Measurements from ENCODE around the gene SCAMP4.

The SCAMP4 gene

GRCh38 chr19:1914826-1915341 lies 9.7 kb downstream of the SCAMP4 start:
- DNase-seq (ENCODE audit: low read depth in 1 of 2, low spot score in 1 of 2), result no peak
- in situ Hi-C loops (cut with HindIII; ENCODE audit: low pct_unique_long_range_greater_than_20kb, low sequenced_read_pairs), result no loop called here
- no peak for TF ChIP-seq JUND (IDR thresholded peaks at IDR 0.05; ENCODE audit: low read depth)

- no peak for TF ChIP-seq JUND (IDR thresholded peaks at IDR 0.05; ENCODE audit: low read depth)
- in situ Hi-C loops (cut with HindIII; ENCODE audit: low pct_unique_long_range_greater_than_20kb, low sequenced_read_pairs), result no loop called here
- DNase-seq (ENCODE audit: low read depth in 1 of 2, low spot score in 1 of 2), result no peak
These were observed 11.9 kb downstream of the SCAMP4 start for GRCh38 chr19:1917146-1917545.

GRCh38 chr19:1917926-1918325 lies 12.7 kb downstream of the SCAMP4 start:
- TF ChIP-seq JUND (IDR thresholded peaks at IDR 0.05; ENCODE audit: low read depth), result no peak
- DNase-seq (ENCODE audit: low read depth in 1 of 2, low spot score in 1 of 2), result no peak
- in situ Hi-C loops (cut with HindIII; ENCODE audit: low pct_unique_long_range_greater_than_20kb, low sequenced_read_pairs), result no loop called here

GRCh38 chr19:1918975-1919374 lies 13.8 kb downstream of the SCAMP4 start:
- in situ Hi-C loops (cut with HindIII; ENCODE audit: low pct_unique_long_range_greater_than_20kb, low sequenced_read_pairs), result no loop called here
- no peak for TF ChIP-seq JUND (IDR thresholded peaks at IDR 0.05; ENCODE audit: low read depth)
- DNase-seq (ENCODE audit: low read depth in 1 of 2, low spot score in 1 of 2), result no peak

GRCh38 chr19:1920644-1921043 lies 15.4 kb downstream of the SCAMP4 start:
- DNase-seq (ENCODE audit: low read depth in 1 of 2, low spot score in 1 of 2), result no peak
- TF ChIP-seq JUND (IDR thresholded peaks at IDR 0.05; ENCODE audit: low read depth), result no peak
- in situ Hi-C loops (cut with HindIII; ENCODE audit: low pct_unique_long_range_greater_than_20kb, low sequenced_read_pairs), result no loop called here

- in situ Hi-C loops (cut with HindIII; ENCODE audit: low pct_unique_long_range_greater_than_20kb, low sequenced_read_pairs), result no loop called here
These were observed 16.1 kb downstream of the SCAMP4 start for GRCh38 chr19:1921326-1921725.

GRCh38 chr19:1921825-1922224 lies 16.6 kb downstream of the SCAMP4 start:
- in situ Hi-C loops (cut with HindIII; ENCODE audit: low pct_unique_long_range_greater_than_20kb, low sequenced_read_pairs), result no loop called here
- DNase-seq (ENCODE audit: low read depth in 1 of 2, low spot score in 1 of 2), result no peak
- no peak for TF ChIP-seq JUND (IDR thresholded peaks at IDR 0.05; ENCODE audit: low read depth)

More at GRCh38 chr19:1921326-1921725, 16.1 kb downstream of the SCAMP4 start:
- DNase-seq (ENCODE audit: low read depth in 1 of 2, low spot score in 1 of 2), result no peak
- TF ChIP-seq JUND (IDR thresholded peaks at IDR 0.05; ENCODE audit: low read depth), result no peak

GRCh38 chr19:1922803-1923202 lies 17.6 kb downstream of the SCAMP4 start:
- TF ChIP-seq JUND (IDR thresholded peaks at IDR 0.05; ENCODE audit: low read depth), result no peak
- in situ Hi-C loops (cut with HindIII; ENCODE audit: low pct_unique_long_range_greater_than_20kb, low sequenced_read_pairs), result no loop called here
- DNase-seq (ENCODE audit: low read depth in 1 of 2, low spot score in 1 of 2), result no peak

- DNase-seq (ENCODE audit: low read depth in 1 of 2, low spot score in 1 of 2), result no peak
- no peak for TF ChIP-seq JUND (IDR thresholded peaks at IDR 0.05; ENCODE audit: low read depth)
- in situ Hi-C loops (cut with HindIII; ENCODE audit: low pct_unique_long_range_greater_than_20kb, low sequenced_read_pairs), result no loop called here
These were observed 18.1 kb downstream of the SCAMP4 start for GRCh38 chr19:1923319-1923718.

- TF ChIP-seq JUND (IDR thresholded peaks at IDR 0.05; ENCODE audit: low read depth), result no peak
- no peak for DNase-seq (ENCODE audit: low read depth in 1 of 2, low spot score in 1 of 2)
- in situ Hi-C loops (cut with HindIII; ENCODE audit: low pct_unique_long_range_greater_than_20kb, low sequenced_read_pairs), result no loop called here
These were observed 19.2 kb downstream of the SCAMP4 start for GRCh38 chr19:1924320-1924961.

- no peak for TF ChIP-seq JUND (IDR thresholded peaks at IDR 0.05; ENCODE audit: low read depth)
- DNase-seq (ENCODE audit: low read depth in 1 of 2, low spot score in 1 of 2), result no peak
- in situ Hi-C loops (cut with HindIII; ENCODE audit: low pct_unique_long_range_greater_than_20kb, low sequenced_read_pairs), result no loop called here
These were observed 20.3 kb downstream of the SCAMP4 start for GRCh38 chr19:1925544-1925943.

- peak in 1 of 2 experiments; percentile 73 for DNase-seq (ENCODE audit: low read depth in 1 of 2, low spot score in 1 of 2)
- TF ChIP-seq JUND (IDR thresholded peaks at IDR 0.05; ENCODE audit: low read depth), result no peak
- in situ Hi-C loops (cut with HindIII; ENCODE audit: low pct_unique_long_range_greater_than_20kb, low sequenced_read_pairs), result no loop called here
These were observed 24.0 kb downstream of the SCAMP4 start for GRCh38 chr19:1929021-1929742.

- in situ Hi-C loops (cut with HindIII; ENCODE audit: low pct_unique_long_range_greater_than_20kb, low sequenced_read_pairs), result no loop called here
- DNase-seq (ENCODE audit: low read depth in 1 of 2, low spot score in 1 of 2), result no peak
- no peak for TF ChIP-seq JUND (IDR thresholded peaks at IDR 0.05; ENCODE audit: low read depth)
These were observed 26.2 kb downstream of the SCAMP4 start for GRCh38 chr19:1931445-1931844.

Data from T47D (cell line).